HG03575 (cell line): Measurements from ENCODE around the gene POU2F3.

Source experiments
- ATAC-seq: cut with Tn5 transposase; IDR thresholded peaks from one replicate; pipeline ENCODE4 v1.9.1; 2021; ENCODE audit not compliant: unreplicated experiment, insufficient number of reproducible peaks, low FRiP score; ENCODE audit errors: extremely low read depth

The POU2F3 gene

DNA sequence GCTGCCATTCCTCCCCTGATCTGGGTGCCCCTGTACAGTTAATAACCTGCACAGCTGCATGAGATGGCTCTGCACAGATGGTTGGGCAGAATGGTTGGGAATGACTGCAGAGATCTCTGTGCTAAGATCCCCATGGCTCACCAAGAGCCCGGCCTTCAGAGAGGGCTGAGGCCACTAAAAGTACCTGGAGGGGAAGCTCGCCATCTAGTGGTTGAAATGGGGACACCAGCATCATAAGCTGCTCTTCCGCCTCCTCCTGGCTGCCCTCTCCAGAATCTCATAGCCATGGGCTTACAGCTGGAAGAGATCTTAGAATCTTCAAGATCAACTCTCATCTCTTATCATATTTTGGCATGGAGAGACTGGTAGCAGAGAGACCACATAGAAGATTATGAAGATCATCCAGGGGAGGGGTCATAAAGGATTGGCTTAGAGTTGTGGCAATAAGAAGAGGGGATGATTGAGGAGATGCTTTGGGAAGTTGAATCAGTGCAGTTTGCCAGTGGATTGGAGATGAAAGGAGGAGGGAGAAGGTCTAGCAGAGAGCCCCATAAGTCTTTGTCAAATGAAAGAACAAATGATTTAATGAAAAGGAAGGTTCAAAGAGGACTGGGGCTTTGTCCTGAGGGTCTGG lies 63.2 kb downstream of the POU2F3 start:
- no peak for ATAC-seq

DNA sequence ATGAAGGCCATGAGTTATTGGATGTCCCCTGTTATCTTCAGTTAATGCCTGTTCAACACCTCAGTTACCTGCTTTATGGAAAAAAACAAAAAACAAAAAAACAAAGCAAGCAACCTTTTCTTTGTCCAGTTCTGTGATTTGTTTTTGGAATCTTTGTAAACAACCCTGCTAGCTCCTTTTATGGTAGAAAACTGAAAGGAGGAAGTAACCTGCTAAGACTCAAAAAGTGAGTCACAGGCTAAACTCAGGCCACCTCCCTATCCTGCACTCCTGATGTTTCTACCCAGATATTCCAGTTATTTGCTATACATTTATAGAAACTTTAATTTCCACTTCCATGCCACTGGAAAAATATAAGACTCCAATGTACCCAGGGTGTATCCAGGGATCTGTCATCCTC lies 64.6 kb downstream of the POU2F3 start:
- ATAC-seq = no peak

DNA sequence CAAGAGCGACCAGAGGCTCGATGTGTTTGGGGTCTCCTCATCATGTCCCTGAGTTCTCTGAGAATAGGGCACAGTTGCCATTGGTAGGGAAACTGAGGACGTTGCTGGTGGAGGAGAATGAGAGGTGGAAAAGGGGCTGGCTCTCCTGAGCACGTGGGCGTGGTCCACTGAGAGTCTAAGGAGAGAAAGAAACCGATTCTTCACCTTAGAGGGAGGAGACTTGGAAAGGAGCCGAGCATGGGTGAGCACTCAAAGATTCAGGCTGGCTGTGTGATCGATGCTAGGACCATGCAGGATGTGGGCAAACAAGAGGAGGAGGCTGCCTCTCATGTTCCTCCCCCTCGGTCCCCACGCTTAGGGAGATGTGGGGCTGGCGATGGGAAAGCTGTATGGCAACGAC lies 65.3 kb downstream of the POU2F3 start:
- ATAC-seq = no peak

DNA sequence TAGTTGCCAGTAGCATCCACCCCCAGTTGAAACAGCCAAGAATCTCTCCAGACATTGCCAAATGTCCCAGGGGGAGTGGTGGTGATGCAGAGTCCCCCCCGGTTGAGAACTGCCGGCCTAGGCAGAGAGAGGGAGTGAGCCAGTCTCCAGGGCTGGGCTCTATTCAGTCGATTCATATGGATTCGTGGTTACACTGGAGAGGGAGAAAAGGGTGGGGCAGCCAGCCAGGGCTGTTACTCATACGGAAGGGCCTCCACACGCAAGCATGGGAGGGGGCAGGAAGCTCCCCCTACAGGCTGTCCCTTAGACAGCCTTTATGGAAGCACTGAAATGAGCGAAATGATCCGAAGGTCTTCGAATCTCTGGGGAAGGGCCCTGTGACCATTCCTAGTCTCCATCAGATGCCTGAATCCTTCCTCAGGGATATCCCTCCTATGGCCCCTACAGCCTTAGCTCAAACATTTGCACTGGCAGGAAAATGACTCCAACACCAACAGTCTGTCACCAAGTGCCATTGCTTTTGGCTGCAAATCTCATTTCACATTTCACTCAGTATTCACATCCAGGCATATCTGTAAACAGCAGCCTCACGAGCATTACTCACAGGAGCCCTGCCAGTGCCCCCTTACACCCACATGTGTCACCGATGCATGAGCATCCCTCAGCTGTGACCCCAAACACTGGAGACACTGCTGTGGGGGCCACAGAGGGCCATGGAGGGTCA lies 66.7 kb downstream of the POU2F3 start:
- ATAC-seq = no peak

DNA sequence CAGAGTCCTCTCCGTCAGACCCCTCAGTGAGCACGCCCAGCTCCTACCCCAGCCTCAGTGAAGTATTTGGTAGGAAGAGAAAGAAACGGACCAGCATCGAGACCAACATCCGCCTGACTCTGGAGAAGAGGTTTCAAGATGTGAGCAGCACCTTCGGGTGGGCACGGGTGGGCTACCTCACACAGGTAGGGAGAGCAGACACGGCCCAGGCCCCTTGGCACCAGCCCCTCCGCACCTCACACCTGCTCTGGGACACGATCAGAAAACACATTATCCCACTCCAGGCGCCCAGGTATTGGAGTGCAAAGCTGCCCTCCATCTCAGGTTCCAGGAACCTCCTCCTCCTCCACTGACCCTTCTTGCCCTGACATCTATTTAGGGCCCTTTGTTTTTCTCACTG lies 67.5 kb downstream of the POU2F3 start:
- ATAC-seq = no peak

DNA sequence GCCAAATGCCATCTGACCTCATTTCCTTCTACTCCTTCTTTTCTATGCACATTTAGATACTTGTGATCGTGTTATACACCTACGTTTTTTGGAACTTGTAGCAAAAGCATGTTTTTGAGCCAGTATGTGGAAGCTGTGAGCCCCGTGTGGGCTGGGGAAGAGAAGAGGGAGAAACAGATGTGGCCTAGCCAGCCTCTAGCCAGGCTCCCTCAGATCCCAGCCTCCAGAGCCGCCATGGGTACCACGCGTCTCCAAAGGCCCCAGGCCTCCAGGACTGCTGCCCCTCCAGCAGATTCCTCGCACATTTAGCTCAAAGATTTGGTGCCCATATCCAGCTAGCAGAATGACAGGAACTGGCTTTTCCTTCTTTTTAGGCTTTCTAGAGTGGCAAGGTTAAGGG lies 68.1 kb downstream of the POU2F3 start:
- no peak for ATAC-seq

DNA sequence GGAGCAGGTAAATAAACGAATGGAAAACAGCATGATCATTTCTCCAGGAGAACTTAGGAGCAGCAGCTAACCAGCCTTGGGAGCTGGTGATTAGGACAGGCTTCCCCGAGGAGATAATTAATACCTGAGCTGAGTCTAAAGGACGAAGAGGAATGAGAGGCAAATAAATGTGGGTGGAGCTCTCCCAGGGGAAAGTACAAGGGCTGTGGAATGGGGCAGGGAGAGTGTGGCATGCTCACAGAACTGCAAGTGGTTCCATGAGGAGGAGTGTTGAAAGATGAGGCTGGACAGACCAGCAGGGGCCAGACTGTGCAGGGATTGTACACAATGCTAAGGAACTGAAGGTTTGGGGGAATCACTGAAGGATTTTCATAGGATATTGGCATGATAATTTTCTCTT lies 70.9 kb downstream of the POU2F3 start:
- ATAC-seq = no peak

DNA sequence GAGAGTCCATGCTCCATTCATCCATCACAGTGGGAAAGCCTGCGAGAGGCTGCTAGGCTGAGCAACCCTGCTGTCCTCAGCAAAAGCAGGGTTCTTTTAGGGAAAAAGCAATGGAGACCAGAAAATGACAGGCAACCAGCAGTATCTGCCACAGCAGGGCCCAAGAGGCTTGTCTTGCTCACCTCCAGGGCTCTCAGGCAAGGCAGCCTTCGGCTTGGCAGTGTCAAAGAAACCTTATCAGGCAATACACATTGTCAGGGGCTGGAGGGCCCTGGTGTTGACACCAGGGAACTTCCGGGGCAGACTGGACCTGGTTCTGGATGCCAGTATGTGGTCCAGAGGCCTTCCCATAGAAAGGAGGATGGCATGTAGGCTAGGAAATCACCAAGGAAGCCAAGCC lies 74.9 kb downstream of the POU2F3 start:
- no peak for ATAC-seq

DNA sequence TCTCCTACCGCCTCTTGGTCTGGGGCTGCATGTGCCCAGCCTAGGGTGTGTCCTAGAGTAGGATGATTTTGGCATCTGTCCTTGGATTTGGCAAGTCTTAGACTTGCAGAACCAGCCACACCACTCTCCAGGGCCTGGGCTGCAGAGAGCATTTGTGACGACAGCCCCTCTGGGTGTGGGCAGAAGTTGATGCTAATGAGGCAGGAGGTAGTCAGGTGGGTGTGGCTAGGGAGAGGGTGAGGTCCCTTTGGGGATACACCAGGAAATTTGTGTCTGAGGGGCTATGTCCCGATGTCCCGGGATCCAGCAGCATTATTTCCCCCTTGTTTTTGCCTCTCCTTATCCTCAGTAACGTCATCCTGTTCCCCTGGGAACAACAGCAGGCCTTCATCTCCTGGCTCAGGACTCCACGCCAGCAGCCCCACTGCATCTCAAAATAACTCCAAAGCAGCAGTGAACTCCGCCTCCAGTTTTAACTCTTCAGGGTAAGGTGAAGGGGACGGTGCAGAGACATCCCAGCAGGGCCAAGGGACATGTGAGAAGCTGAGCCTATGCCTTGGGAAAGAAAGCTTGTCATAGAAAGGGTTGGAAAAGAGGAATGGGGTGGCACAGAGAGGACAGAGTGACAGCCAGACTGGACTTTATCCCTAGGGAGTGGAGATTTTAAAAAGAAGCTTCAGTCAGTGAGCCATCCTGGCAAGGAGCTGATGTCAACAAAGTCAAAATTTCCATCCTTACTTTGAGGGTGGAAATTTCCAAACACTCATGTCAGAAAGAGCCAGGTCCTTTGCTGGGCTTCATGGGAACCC lies 77.1 kb downstream of the POU2F3 start:
- no peak for ATAC-seq

DNA sequence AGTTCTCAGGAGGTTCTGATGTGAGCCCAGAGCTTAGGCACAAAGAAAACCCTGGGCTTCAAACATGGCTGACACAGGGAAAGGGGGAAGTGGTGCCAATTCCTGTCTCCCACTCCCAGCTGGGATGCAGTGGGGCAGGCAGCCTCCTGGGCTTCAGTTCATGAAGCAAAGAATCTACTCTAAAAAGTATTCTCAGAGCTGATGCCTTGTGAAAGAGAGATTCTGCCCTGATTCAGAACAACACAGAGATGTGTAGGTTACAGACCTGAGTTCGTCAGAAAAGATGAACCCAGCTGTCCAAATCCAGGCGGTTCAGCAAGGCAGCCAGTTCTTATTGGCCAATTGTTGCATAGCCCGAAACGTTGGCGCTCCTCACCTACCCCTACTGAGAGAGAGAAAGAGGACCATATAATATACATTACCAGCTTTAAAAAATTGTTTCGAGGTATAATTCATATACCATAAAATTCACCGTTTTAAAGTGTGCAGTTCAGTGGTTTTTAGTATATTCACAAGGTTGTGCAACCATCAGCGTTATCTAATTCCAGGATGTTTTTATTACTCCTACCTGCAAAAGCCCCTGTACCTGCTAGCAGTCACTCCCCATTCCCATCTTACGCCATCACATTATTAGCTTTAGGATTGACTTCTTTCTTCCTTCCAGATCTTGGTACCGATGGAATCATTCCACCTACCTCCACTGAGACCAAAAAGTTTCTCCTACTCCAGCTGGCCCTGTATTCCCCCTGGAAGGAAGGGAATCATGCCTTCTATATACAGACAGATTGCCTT lies 77.9 kb downstream of the POU2F3 start:
- ATAC-seq = no peak

DNA sequence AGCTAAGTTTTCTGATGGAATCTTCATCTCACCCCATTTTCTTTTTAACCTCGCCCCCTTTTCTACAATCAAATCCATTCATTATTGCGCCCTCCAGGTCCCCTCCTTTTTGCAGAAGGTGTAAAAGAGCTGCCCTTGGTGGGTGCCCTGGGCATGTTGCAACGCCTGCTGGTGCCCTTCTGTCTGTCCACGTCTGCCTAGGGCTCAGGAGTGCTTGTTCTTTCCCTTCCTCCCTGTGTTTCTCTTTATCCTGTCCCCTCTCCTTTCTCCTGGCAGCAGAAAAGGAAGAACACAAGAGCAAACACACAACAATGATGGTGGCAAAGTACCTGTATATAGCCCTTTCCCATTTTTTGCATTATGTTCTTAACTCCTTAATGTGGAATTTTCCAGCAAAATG lies 79.0 kb downstream of the POU2F3 start:
- no peak for ATAC-seq

DNA sequence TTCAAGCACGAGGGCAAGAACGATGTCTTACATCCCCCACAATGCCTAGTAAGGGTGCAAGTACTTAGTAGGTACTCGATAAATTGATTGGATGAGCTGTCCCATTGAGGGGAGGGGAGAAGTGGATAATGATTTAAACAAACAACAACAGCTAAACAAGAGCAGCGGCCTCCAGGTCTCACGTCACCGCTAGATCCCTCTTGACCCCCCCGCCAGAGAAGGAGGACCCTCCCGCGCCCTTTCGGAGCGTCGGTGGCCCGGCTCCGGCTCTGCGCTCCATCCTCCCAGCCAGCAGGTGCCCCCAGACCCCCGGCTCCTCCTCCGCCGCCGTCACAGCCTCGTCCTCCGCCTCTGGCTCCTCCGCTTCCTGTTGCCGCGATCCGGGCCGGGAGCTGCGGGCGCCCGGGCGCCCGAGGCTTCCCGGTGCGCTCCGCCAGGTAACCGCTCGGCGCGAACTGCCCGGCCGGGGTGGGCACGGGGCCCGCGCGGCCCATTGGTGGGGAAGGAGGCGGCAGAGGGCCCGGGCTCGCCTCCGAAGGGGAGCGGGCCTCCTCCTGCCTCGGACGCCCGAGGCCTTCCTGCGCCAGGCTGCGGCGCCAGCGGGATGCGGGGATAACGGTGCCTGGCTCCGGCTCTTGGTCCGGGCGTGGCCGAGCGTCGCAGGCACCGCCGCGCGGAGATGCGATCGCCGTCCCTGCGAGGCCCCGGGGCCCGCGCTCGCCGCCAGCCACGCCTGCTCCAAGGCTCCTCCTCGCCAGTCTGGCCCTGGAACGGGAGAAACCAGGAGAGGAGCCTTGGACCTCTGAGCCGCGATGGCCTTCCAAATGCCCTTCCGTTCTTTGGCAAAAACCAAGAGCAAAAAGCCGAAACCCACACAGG lies 85.2 kb downstream of the POU2F3 start, which contains the start of gene TLCD5:
TLCD5 (plus strand) TSS at position 368 of the 879 bp plus-strand sequence. CDS start 2,143 bp downstream, outside the sequence.
- no peak for ATAC-seq

DNA sequence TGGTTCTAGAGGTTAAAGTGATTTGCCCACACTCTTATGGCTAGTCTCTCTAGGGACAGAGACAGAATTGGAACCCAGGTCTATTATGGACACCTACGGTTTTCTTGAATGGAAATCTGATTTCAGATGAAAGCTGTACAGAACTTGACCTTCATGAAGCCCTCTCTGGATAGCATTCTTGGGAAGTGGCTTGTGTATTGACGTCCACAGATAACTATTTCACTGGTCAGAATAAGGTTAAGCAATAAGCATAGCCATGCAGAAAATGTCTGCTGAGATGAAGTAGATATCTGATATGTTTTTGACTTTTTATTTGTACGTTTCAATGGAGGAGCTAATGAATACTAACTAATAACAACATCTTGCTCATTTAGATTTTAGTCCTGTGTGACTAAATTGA lies 86.3 kb downstream of the POU2F3 start:
- no peak for ATAC-seq

DNA sequence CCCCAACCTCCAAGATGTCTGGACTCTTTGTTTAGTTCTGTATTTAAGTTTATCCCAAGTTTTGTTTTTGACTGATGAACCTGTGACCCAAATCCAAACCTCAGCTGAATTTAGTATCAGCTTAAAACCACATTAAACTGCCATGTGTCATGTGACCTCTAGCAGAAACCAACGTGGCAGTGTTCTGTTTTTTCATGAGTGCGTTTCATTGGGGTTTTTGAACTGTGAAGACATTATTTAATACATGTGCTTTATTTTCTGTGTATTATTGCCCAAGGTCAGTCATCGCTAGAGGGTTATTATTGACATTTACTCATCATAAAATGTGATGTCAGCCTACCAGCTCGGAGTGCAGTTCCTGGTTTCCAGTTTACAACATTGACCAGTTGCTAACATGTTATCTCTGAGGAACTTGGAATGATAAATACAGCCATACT lies 86.9 kb downstream of the POU2F3 start:
- ATAC-seq = no peak

DNA sequence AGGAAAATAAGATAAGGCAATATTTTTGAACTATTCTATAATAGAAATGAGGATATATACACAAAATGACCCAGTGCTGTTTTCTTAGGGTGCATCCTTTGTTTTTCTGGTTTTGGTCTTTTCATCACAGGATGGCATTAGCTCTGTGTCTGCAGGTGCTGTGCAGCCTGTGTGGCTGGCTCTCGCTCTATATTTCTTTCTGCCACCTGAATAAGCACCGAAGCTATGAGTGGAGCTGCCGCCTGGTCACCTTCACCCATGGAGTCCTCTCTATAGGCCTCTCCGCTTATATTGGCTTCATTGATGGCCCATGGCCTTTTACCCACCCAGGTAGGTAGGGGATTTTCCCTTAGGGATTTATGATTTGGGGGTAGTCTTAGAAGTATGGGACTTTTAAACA lies 87.4 kb downstream of the POU2F3 start:
- ATAC-seq = no peak

DNA sequence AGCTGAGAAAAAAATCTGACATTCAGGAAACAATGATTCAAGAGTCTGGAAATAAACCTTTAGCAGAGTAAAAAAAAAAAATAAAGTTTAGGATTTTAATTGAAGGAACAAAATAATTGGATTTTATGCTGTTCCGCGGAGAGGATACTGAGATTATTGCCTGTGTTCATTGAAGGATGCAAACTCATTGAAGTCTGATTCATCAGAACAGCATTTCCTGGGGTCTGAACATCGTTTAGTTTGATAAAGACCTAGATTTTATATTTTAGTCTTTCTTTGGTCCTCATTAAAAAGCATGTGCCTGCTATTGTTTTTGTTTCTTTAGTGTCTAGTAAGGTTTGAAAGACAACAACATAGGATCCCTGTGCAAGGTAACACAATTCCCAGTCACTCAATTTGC lies 89.6 kb downstream of the POU2F3 start:
- no peak for ATAC-seq

DNA sequence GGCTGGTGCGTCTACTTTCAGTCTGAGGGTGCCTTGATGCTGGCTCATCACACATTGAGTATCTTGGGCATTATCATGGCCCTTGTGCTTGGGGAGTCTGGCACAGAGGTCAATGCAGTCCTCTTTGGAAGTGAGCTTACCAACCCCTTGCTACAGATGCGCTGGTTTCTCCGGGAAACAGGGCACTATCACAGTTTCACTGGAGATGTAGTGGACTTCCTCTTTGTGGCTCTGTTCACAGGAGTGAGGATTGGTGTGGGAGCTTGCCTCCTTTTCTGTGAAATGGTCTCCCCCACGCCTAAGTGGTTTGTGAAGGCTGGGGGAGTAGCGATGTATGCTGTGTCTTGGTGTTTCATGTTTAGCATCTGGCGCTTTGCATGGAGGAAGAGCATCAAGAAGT lies 90.1 kb downstream of the POU2F3 start:
- ATAC-seq = no peak

DNA sequence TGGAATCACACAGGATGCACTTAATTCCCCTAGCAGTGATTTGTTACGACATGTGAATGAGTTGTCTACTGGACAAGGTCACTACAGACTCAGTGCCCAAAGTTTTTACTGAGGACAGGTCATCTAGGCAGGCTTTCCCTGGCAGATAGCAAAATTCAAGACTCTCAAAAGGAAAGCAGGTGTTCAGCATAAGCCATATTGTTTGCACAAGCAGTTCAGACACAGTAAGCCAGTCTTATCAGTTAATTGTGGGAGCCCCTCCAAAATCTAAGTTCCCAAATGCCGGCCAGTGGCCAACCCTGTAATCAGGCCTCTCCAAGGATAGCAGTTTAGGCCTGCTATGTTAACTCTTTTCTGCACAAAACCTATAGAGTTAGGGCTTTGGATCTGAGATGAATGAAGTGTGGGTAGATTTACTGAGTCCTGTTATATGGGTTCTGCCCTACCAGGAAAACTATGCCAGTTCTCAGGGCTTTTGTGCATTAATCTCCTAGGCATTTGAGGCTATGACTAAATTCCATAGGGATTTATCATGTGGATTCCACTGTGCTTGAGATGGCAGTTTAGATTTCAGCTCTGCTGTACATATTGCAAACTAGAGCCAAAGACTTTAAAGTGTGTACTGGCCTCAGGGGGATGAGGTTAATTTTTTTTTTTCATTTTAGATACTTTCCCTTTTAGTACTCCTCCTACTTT lies 91.5 kb downstream of the POU2F3 start:
- ATAC-seq = no peak
